Measurements from ENCODE around the gene KARS1. TPM values are rescaled to one million over a fixed set of nuclear protein-coding genes. Genes with fewer than 3 reads are reported as not detected.

KARS1 gene
- total RNA-seq = 100 to 1,000 TPM; 169 to 170 TPM

GRCh38 chr16:75647492-75648264, at the start of gene KARS1, which contains the start of gene TERF2IP:
TSS of gene KARS1 (minus strand) at chr16:75647665. CDS start at chr16:75647639, 26 bp downstream.
TSS of gene TERF2IP (plus strand) at chr16:75647773. CDS start at chr16:75647883, 110 bp downstream.
- H3K4me3 Mint-ChIP-seq = peak within 1 kb of the TSS; percentile 95
- H3K27ac Mint-ChIP-seq = peak within 1 kb of the TSS; percentile 99
- ChIA-PET CTCF (interaction anchor here (1.0 to 3.7 kb wide), 9 partner anchors 26 to 449 kb away, joined by 3 to 30 read pairs (median 5); partner anchors contain the start of genes ADAT1, GABARAPL2, TMEM170A and TMEM231), POLR2A (interaction anchor here (0.7 to 8.6 kb wide), 33 partner anchors 11 to 1543 kb away, joined by 3 to 184 read pairs (median 5); partner anchors contain the start of genes ADAT1, CFDP1, GABARAPL2 and MON1B)
- peaks cover 62% of the 10 kb centered on the region for H3K36me3 Mint-ChIP-seq (ENCODE audit: low read depth)
- DNase-seq = peak; percentile 96
- no peaks in the 10 kb centered on the region for H3K27me3 Mint-ChIP-seq
- H3K9me3 Mint-ChIP-seq = no peaks in the 10 kb centered on the region
- H3K4me1 Mint-ChIP-seq = peaks cover 67% of the 10 kb centered on the region

GRCh38 chr16:75695708-75696107, 48.2 kb upstream of the KARS1 start:
- no peak overlapping the region for H3K27ac Mint-ChIP-seq
- CTCF ChIA-PET = no interaction called here

GRCh38 chr16:75687361-75687760, 39.9 kb upstream of the KARS1 start:
- no peak overlapping the region for H3K27ac Mint-ChIP-seq
- no peaks in the 10 kb centered on the region for H3K4me1 Mint-ChIP-seq
- DNase-seq = no peak
- peaks cover 3% of the 10 kb centered on the region for H3K36me3 Mint-ChIP-seq (ENCODE audit: low read depth)
- no peak overlapping the region for H3K4me3 Mint-ChIP-seq
- peaks cover 9% of the 10 kb centered on the region for H3K9me3 Mint-ChIP-seq
- ChIA-PET CTCF (no interaction called here), POLR2A (no interaction called here)
- H3K27me3 Mint-ChIP-seq = no peaks in the 10 kb centered on the region

More at GRCh38 chr16:75695708-75696107, 48.2 kb upstream of the KARS1 start:
- Mint-ChIP-seq H3K9me3 (no peaks in the 10 kb centered on the region), H3K36me3 (ENCODE audit: low read depth) (no peaks in the 10 kb centered on the region), H3K4me3 (no peak overlapping the region), H3K27me3 (no peaks in the 10 kb centered on the region), H3K4me1 (no peaks in the 10 kb centered on the region)
- POLR2A ChIA-PET = no interaction called here
- DNase-seq = no peak

DNA sequence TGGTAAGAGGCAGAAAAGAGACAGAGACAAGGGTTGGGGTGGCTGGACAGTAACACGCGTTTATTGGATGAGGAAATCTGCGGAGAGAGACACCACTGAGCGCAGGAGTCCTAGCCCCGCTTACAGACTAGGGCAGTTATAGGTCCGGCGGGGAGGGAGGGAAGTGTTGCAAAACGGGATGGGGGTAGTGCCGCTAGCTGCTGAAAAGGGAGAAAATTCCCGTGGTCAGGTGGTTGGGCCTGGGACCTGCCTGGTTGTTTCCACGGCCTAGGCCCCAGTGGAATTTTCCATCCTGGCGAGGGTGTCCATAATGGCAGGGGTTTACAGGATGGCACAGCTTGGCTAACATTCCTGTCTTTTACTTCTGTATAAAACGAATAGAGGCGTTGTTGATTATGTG, 34.8 kb upstream of the KARS1 start:
- Mint-ChIP-seq H3K4me1 (no peaks in the 10 kb centered on the region), H3K27me3 (no peaks in the 10 kb centered on the region), H3K27ac (no peak overlapping the region), H3K36me3 (ENCODE audit: low read depth) (no peaks in the 10 kb centered on the region), H3K4me3 (no peak overlapping the region), H3K9me3 (peaks cover 5% of the 10 kb centered on the region)
- ChIA-PET POLR2A (no interaction called here), CTCF (no interaction called here)
- DNase-seq = no peak

- Mint-ChIP-seq H3K4me3 (no peak overlapping the region), H3K27ac (no peak overlapping the region), H3K36me3 (ENCODE audit: low read depth) (no peaks in the 10 kb centered on the region), H3K4me1 (no peaks in the 10 kb centered on the region), H3K9me3 (peaks cover 2% of the 10 kb centered on the region), H3K27me3 (no peaks in the 10 kb centered on the region)
- CTCF ChIA-PET = no interaction called here
- POLR2A ChIA-PET = no interaction called here
- DNase-seq = no peak
Observed at GRCh38 chr16:75679366-75679765, 31.9 kb upstream of the KARS1 start.

GRCh38 chr16:75676909-75677308, 29.4 kb upstream of the KARS1 start, which contains the start of gene CPHXL2:
TSS of gene CPHXL2 (minus strand) at chr16:75677009. CDS start at chr16:75676999, 10 bp downstream.
- POLR2A ChIA-PET = no interaction called here
- DNase-seq = no peak
- Mint-ChIP-seq H3K4me1 (no peaks in the 10 kb centered on the region), H3K36me3 (ENCODE audit: low read depth) (no peaks in the 10 kb centered on the region), H3K4me3 (no peak within 1 kb of the TSS), H3K9me3 (no peaks in the 10 kb centered on the region), H3K27ac (no peak within 1 kb of the TSS), H3K27me3 (no peaks in the 10 kb centered on the region)
- CTCF ChIA-PET = no interaction called here

DNA sequence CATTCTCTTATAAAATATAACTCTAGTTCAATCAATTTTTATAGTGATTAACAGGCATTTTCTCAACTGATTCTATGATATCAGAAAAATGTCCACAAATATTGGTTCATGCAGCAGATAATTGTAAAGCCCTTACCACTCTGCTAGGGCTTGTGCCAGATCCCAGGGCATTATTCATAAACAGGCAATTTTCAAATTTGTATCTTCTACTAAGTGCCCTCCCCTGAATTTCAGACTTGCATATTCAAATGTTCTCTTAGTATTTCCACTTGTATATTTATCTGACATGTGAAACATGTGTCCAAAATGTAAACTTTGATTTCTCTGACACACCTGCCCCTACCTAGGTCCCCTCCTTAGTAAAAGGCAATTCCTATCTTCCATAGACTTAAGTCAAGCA, 20.0 kb upstream of the KARS1 start:
- POLR2A ChIA-PET = no interaction called here
- Mint-ChIP-seq H3K4me1 (no peaks in the 10 kb centered on the region), H3K36me3 (ENCODE audit: low read depth) (peaks cover 3% of the 10 kb centered on the region), H3K27me3 (no peaks in the 10 kb centered on the region), H3K4me3 (no peak overlapping the region), H3K27ac (no peak overlapping the region), H3K9me3 (no peaks in the 10 kb centered on the region)
- CTCF ChIA-PET = no interaction called here
- no peak for DNase-seq

DNA sequence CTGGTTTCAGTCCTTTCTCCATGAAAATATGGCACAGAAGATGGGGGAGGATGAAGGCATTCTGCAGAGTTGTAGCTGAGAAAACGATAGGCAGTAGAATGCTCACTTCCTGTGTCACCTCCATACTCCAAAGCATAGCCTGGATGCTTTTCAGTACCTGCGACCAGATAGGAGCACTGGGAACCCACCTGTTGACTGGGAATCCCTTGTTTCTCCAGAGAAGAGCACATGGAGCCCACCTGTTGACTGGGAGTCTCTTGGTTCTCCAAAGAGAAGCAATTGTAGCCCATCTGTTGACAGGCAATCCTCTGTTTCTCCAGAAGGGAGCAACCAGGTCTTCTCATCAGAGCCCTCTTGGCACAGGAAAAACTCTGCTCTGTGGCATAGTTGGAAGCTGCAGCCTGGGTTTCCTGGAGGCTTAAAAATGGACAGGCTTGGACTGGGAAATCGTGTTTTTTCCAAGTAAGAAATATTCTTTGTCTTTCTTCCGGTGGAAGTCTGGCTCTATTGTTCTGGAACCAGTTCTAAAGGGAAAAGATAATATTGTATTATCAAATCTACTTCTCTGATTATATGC, 13.3 kb upstream of the KARS1 start:
- H3K4me3 Mint-ChIP-seq = no peak overlapping the region
- ChIA-PET CTCF (no interaction called here), POLR2A (interaction anchor here (5.9 kb wide), 1 partner anchor 12 kb away, joined by 32 read pairs; the partner anchor contains the start of genes KARS1 and TERF2IP)
- DNase-seq = no peak
- no peak overlapping the region for H3K27ac Mint-ChIP-seq
- peaks cover 3% of the 10 kb centered on the region for H3K4me1 Mint-ChIP-seq
- no peaks in the 10 kb centered on the region for H3K9me3 Mint-ChIP-seq
- peaks cover 49% of the 10 kb centered on the region for H3K36me3 Mint-ChIP-seq (ENCODE audit: low read depth)
- no peaks in the 10 kb centered on the region for H3K27me3 Mint-ChIP-seq

DNA sequence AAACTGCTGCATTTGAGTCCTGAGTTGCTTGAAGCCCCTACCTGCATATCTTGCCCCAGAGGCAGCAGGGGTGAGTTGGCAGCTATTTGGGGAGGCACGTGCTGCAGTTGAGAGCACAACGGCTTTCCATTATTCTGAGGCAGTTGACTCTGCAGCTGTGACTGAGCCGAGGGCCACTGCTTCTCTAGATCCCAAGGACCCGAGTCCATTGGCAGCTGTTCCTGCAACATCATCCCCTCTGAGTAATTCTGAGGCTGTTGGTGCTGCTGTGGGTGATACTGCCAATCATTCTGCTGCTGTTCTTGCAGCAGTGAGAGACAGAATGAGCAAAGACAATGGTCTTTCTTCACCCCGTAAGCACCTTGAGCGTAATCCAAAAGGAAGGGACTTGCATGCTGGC, 12.9 kb upstream of the KARS1 start:
- Mint-ChIP-seq H3K27me3 (no peaks in the 10 kb centered on the region), H3K36me3 (ENCODE audit: low read depth) (peaks cover 54% of the 10 kb centered on the region), H3K4me3 (no peak overlapping the region), H3K9me3 (no peaks in the 10 kb centered on the region), H3K4me1 (peaks cover 3% of the 10 kb centered on the region), H3K27ac (no peak overlapping the region)
- no peak for DNase-seq
- ChIA-PET POLR2A (interaction anchor here (0.6 to 5.9 kb wide), 2 partner anchors 12 to 35 kb away, joined by 3 to 32 read pairs; partner anchors contain the start of genes KARS1 and TERF2IP), CTCF (interaction anchor here (0.7 to 1.1 kb wide), 2 partner anchors 53 to 104 kb away, joined by 4 to 5 read pairs; no protein-coding TSS in a partner anchor)

DNA sequence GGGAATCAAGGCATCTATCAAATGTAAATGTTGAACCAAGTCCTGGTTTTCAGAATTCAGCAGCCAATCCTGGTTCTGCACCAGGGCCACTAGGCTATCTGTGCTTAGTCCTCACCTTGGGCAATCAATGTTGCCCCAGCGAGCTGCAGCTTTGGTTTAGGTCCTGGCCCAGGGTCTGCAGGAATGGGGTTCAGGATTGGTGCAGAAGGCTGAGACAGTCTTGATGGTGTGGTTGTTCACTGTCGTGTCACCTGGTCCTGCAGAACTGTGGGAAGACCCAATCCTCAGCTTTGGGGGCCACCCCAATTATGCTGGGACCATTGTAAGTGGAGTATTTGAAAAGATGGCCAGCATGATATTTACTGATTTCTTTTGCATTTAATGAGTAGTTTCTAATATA, 10.7 kb upstream of the KARS1 start:
- Mint-ChIP-seq H3K27me3 (no peaks in the 10 kb centered on the region), H3K36me3 (ENCODE audit: low read depth) (peaks cover 68% of the 10 kb centered on the region), H3K9me3 (no peaks in the 10 kb centered on the region), H3K27ac (no peak overlapping the region), H3K4me1 (peaks cover 13% of the 10 kb centered on the region), H3K4me3 (no peak overlapping the region)
- ChIA-PET CTCF (no interaction called here), POLR2A (interaction anchor here (5.9 kb wide), 1 partner anchor 10 kb away, joined by 32 read pairs; the partner anchor contains the start of genes KARS1 and TERF2IP)
- DNase-seq = no peak

DNA sequence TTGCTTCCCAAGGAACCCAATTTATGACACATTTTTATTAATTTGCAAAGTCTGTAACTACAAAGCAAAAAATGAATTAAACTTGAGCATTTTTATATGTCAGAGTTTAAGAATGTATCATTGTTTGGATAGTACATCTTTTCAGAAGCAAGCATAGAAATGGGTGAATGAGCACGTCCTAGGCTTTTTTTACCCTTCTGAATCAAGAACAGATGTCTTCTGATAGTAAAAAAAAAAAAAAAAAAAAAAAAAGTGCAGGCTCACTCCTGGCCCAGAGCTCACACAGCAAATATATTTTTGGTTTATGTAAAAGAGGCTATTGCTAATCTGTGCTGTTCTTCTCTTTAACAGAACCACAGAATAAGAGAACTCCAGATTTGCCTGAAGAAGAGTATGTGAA, 6.5 kb upstream of the KARS1 start:
- Mint-ChIP-seq H3K36me3 (ENCODE audit: low read depth) (peaks cover 72% of the 10 kb centered on the region), H3K27ac (peak overlapping the region; percentile 52), H3K4me3 (no peak overlapping the region), H3K9me3 (no peaks in the 10 kb centered on the region), H3K27me3 (no peaks in the 10 kb centered on the region), H3K4me1 (peaks cover 41% of the 10 kb centered on the region)
- DNase-seq = no peak
- ChIA-PET POLR2A (no interaction called here), CTCF (no interaction called here)

DNA sequence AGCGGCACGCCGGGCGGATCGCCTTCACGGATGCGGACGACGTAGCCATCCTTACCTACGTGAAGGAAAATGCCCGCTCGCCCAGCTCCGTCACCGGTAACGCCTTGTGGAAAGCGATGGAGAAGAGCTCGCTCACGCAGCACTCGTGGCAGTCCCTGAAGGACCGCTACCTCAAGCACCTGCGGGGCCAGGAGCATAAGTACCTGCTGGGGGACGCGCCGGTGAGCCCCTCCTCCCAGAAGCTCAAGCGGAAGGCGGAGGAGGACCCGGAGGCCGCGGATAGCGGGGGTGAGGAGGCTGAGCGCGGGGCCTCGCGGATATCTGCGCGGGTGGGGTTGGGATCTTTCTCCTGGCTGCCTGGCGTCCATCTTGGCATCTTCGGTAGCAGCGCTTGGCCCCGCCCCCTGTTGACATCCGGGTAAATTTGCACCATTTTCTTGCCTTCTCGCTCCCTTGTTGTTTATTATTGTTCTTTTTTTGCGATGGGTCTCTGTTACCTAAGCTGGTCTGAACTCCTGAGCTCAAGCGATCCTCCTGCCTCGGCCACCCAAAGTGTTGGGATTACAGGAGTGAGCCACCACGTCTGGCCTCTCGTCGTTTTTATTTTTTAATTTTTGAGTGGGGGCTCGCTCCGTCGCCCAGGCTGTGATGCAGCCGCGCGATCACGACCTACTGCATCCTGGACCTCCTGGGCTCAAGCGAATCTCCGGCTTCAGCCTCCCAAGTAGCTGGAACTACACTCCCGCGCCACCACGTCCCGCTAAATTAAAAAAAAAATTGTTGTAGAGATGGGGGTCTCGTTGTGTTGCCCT, 1.0 kb upstream of the KARS1 start:
- Mint-ChIP-seq H3K4me1 (peaks cover 70% of the 10 kb centered on the region), H3K9me3 (no peaks in the 10 kb centered on the region), H3K36me3 (ENCODE audit: low read depth) (peaks cover 63% of the 10 kb centered on the region), H3K4me3 (peak overlapping the region; percentile 95), H3K27ac (peak overlapping the region; percentile 99), H3K27me3 (no peaks in the 10 kb centered on the region)
- DNase-seq = peak; percentile 88
- POLR2A ChIA-PET = interaction anchor here (0.7 to 8.6 kb wide), 30 partner anchors 10 to 1542 kb away, joined by 3 to 184 read pairs (median 6); partner anchors contain the start of genes ADAT1, CFDP1, GABARAPL2 and MON1B
- CTCF ChIA-PET = interaction anchor here (0.6 to 3.7 kb wide), 9 partner anchors 27 to 449 kb away, joined by 3 to 30 read pairs (median 5); partner anchors contain the start of genes ADAT1, TMEM170A and TMEM231

Data from activated CD4-positive, alpha-beta memory T cell treated with anti-CD3 and anti-CD28 coated beads, Interleukin-2, amount 10 ng/mL, durations not matched to agents 7 days and 5 days (primary cell).